OCI-M1 (cell line): Measurements from ENCODE around the gene POLR3H.

Source experiments
- DNase-seq: peaks from one replicate; lab custom pipeline; 2025; lab: John Stamatoyannopoulos, UW

Gene POLR3H

DNA sequence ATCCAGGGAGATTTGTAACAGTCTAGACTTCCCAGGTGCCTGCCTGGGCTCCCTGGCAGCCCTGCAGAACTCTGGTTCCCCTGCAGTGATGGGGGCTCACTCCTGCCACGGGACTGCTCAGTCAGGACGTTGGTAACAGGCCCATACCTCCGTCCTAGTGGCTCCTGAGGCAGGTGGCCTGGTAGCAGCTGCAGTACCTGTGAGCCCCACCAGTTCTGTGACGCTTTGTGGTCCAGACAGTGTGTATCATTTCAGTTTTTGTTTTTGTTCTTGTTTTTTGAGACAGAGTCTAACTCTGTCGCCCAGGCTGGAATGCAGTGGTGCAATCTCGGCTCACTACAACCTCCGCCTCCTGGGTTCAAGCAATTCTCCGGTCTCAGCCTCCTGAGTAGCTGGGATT lies 27.8 kb downstream of the POLR3H start:
- DNase-seq, result no peak

DNA sequence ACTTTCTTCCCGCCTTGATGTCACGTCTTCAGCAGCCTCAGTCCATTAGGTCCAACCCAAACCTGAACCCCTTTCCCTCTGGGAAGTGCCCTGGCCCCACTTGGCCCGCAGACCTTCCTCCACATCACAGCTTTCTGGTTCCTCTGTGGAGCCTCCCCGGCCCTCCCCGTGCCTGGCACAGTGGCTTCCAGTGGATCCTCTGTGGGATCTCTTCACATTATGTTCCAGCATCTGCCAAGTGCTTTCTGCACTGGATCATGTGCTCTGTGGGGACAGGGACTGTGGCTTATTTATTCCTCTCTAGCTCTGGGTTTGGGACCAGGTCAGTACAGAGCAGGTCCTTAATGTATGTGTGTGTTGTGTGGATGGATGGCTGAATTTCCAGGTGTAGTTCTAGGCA lies 30.9 kb downstream of the POLR3H start:
- DNase-seq, result no peak

DNA sequence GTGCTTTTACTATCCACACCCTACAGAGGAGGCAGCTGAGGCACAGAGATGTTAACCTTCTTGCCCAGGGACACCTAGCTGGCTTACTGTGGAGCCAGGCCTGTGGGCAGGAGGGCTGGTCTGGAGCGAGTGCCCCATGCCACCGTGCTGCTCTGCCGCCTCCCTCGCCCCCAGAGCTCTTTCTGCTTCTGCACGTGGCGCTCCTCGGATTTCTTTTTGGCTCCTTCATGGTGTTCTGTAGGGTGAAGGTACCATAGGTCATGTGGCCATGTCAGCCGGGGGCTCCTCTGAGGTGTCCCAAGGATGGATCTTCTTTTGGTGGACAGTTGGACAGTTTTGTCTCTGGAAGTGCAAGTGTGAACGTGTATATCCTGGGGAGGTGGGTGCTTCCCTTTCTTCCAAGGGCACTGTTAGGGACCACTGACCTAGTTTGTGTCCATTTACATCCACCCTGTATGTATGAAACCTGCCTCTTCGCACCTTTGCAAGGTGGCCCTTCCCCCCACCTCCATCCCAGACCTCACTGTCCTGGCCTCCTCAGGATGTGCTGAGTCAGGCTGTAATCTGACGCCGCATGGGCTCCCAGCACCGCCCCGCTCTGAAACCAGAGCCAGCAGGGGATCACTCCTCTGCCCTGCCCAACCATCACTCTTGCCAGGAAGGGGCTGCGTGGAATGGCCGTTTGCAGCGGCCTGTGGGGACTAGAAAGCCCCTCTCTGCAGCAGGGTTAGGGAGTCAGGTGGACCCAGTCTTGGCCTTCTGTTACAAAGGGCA lies 31.7 kb downstream of the POLR3H start:
- peak; percentile 81 for DNase-seq

DNA sequence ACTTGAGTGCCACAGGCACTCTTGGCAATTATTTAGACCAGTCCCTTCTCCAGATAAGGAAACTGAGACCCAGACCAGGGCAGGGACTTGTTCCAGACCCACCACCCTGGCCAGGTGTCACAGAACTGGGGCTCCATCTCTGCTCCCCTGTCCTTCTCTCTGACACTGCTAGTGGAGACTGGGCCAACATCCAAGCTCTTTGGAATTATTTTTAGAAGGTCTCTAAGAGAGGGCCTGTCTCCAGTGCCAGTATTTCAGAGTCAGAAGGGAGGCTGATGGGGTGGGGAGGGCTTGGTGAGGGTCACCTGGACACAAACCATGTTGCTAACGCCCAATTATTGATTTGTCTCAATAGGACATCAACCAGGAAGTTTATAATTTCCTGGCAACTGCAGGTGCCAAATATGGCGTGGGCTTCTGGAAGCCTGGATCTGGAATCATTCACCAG lies 32.7 kb downstream of the POLR3H start:
- DNase-seq, result no peak

DNA sequence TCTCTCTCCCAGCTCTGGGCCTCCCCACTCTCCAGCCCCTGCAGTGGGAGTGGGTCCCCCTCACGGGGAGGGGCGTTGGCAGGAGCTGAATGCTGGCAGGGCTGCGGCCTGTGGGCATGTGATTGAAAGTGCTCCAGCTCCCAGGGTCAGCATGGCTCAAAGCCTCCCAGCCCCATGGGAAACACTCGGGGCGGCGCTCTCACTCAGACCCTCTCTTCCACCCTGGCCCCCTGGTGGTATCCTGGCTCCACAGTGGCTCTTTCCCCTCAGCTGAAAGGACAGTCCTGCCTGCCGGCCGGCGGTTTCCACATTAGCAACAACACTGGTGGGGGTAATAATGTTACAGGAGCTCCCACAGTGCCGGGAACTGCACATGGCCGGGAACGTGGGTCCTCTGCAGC lies 35.5 kb downstream of the POLR3H start:
- no peak for DNase-seq

DNA sequence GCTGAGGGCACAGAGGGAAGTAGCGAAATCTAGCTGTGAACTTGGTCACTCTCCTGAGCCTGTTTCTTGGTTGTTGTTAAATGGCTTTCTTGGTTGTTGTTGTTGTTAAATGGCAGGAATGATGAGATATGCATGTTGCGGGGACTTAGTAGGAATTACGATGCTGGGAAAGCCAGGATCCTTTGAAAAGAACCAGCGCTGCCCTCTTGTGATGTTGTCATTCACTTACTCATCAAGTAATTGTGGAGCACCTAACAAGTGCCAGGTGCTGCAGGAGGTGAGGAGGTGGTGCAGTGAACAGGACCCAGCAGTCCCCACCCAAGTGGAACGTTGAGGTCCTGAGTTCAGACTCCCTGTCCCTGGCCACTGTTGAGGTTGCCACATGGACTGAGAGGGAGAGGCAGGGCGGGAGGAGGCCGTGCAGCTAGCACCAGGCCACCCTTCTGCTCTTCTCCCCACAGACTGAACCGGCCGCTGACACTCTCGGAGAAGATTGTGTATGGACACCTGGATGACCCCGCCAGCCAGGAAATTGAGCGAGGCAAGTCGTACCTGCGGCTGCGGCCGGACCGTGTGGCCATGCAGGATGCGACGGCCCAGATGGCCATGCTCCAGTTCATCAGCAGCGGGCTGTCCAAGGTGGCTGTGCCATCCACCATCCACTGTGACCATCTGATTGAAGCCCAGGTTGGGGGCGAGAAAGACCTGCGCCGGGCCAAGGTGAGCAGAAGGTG lies 36.8 kb downstream of the POLR3H start:
- DNase-seq, result no peak

DNA sequence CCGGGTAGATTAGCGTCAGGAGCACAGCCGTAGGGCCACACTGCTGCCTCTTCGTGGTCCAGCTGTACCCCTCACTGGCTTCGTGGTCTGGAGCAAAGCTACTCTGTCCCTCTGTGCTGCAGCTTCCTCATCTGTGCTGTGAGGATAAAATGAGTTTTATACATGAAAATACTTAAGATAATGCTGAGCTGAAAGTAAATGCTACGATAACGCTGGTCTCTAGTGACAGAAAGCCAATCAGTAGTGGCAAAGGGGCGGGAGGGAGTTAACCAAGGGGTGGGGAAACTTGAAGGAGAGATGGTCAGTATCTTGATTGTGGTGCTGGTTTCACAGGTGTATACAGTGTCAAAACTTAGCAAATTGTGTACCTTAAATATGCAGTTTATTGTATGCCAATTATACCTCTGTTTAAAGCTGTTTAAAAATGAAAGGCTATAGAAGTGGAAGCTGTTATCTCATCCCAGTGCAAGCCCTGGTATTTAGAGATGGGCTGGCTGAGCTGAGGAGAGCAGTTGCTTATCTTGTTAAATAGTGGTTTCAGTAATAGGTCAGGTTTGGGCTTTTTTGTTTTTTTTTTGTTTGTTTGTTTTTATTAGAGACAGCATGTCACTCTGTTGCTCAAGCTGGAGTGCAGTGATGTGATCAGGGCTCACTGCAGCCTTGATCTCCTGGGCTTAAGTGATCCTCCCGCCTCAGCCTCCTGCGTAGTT lies 38.6 kb downstream of the POLR3H start:
- DNase-seq, result peak; percentile 39

DNA sequence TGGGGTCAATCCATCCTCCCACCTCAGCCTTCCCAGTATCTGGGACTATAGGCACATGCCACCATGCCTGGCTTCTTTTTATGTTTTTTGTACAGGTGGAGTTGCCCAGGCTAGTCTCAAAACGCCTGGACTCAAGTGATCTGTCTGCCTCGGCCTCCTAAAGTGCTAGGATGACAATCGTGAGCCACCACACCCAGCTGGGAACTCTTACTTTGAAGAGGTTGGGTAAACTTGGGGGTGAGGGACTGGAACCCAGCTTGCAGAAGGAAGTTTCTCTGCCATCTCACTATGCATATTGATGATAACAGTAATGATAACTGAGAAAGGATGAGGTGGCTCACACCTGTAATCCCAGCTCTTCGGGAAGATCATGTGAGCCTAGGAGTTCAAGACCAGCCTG lies 39.5 kb downstream of the POLR3H start:
- no peak for DNase-seq

DNA sequence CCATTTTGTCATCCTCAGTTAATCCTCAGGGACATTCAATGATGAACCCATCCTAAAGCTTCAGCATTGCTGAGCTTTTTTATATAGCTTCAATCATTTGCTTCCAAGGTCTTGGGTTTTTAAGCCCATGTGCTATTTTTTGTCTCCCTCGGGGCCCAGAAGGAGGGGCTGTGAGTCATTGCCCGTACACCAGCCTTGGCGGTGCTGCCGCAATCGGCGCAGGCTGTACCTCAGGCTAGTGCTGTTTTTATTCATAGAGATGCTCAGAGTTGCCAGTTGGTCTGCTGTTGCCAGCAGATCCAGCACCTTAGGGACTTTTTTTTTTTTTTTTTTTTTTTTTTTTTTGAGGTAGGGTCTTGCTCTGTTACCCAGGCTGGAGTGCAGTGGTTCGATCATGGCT lies 39.9 kb downstream of the POLR3H start:
- no peak for DNase-seq

DNA sequence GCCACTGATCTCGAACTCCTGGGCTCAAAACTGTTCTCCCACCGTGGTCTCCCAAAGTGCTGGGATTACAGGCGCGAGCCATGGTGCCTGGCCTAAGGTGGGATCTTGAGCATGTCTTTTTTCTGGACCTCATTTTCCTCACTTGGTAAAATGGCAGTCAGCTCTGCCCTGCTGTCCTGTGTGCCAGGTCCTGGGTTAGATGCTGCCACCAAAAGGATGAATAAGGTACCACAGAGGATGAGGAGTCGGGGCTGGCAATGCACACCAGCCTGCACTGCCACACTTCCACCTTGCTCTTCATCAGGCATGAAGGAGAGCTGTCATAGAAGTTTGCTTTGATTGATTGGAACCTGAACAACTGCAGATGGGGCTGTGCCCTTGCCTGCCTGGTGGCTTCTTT lies 43.1 kb downstream of the POLR3H start:
- DNase-seq, result peak; percentile 14

DNA sequence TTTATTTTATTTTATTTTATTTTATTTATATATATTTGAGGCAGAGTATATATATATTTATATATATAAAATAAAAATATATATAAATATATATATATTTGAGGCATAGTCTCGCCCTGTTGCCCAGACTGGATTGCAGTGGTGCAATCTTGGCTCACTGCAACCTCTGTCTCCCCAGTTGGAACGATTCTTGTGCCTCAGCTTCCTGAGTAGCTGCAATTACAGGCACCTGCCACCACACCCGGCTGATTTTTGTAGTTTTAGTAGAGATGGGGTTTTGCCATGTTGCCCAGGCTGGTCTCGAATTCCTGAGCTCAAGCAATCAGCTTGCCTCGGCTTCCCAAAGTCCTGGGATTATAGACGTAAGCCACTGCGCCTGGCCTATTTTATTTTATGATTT lies 44.0 kb downstream of the POLR3H start:
- no peak for DNase-seq

DNA sequence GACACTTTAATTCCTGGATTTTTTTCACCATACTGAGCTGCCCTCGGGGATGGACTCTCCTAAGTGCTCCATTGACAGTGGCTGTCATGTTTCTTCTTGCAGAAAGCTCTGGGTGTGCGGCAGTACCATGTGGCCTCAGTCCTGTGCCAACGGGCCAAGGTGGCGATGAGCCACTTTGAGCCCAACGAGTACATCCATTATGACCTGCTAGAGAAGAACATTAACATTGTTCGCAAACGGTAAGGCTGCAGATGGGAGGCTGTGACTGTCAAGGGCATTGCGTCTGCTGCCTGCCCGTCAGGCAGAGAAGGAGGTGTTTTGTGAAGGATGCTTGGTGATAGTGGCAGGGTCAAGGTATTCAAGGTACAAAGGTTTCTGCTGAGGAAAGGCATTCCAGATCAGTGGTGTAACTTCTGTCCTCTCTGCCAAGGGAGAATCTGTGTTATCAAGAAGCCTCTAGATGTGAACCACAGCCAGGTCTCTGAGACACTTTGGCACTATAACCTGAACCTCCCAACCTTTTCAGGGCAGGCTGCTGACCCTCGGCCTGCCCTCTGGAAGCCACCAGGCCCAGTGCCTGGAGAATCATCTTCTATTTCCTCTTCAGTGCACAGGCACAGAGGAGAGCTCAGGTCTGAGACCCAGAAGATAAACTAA lies 44.5 kb downstream of the POLR3H start:
- no peak for DNase-seq

DNA sequence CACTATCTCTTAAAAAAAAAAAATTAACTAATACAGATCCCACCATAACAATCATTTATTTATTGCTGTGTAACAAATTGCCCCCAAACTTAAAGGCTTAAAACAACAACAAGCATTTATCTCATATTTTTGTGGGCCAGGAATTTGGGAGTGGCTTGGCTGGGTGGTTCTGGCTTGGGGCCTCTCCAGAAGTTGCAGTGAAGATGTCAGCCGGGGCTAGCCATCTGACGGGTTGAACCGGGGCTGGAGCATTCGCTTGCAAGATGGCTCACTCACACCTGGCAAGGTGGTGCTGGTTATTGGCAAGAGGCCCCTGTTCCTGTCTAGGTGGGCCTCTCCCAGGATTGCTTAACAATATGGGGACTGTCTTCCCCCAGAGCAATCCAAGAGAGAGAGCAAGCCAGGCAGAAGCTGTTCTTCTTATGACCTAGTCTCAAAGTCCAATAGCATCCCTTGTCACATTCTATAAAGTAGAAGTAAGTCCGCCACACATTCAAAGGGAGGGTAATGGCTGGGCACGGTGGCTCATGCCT lies 45.9 kb downstream of the POLR3H start:
- DNase-seq, result no peak

DNA sequence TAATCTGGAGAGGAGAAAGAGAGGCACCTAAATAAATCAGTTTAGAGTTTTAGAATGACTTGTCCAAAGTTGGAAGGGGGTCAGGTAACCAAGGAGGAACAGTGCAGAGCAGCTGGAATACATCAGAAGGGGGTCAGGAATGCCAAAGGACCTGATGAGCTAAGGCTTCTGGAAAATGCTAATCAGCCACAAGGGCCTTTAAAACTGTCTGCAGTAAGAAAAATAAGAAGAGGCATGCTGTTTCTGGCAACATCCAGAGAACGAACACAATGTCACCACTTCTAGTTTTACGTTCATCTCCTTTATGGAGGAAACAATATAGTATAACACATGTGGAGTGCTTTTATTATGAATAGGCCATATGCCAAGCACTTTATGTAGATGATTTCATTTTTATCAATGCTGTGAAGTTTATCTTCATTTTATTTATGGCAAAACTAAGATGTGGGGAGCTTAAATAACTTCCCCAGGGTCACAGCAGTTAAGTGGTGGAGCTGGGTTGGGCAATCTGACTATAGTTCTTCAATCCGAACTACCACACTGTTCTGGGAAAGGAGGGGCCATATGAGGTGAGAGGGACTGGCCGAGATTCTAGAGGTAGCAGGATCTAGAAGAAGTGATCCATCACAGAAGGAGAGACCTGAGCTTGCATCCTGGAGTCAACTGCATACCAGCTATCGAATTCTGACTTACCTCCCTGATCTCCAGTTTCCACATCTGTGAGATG lies 52.7 kb downstream of the POLR3H start:
- DNase-seq, result no peak

DNA sequence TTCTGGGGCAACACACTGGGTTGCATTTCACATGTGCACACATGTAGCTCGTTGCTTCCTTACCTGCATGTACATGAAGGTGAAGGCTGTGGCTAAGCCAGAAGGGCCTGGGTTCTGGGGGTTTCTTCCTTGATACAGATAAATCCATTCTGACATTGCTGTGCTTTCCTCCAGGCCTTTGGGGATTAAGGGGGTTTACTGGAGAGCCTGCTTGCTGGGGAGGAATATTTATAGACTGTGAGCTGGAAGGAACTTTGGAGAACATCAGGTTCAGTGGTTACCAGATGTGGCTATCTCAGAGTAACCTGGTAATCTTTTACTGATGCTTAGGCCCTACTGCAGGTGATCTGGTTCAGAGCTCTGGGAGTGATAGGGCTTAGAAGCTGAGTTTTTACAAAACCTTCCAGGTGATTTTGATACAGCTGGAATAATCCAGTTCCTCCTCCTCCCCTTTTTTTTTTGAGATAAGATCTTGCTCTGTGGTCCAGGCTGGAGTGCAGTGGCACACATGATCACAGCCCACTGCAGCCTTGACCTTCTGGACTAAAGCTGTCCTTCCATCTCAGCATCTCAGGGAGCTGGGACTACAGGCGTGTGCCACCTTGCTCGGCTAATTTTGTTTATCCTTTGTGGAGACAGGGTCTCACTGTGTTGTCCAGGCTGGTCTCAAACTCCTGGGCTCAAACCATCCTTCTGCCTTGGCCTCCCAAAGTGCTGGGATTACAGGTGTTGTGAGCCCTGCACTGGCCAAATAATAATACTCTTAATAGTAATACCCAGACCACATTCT lies 55.5 kb downstream of the POLR3H start:
- DNase-seq, result no peak

DNA sequence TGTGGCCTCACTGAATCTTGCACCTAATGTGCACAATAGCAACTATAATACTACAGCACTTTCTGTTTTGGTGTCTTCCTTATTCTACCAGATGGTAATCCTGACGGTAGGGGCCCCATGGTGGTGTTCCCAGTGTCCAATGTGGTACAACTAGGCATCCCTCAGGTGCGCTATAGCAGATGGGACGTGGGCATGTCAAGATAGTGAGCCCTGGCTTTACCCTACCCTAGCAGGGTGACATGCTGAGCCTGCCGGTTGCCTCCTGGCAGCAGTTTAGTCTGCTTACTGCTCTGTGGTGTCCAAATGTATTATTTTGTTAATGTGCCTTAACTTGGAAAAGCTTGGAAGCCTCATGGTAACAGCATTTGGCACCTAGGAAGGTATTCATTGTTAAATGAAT lies 56.2 kb downstream of the POLR3H start:
- no peak for DNase-seq

DNA sequence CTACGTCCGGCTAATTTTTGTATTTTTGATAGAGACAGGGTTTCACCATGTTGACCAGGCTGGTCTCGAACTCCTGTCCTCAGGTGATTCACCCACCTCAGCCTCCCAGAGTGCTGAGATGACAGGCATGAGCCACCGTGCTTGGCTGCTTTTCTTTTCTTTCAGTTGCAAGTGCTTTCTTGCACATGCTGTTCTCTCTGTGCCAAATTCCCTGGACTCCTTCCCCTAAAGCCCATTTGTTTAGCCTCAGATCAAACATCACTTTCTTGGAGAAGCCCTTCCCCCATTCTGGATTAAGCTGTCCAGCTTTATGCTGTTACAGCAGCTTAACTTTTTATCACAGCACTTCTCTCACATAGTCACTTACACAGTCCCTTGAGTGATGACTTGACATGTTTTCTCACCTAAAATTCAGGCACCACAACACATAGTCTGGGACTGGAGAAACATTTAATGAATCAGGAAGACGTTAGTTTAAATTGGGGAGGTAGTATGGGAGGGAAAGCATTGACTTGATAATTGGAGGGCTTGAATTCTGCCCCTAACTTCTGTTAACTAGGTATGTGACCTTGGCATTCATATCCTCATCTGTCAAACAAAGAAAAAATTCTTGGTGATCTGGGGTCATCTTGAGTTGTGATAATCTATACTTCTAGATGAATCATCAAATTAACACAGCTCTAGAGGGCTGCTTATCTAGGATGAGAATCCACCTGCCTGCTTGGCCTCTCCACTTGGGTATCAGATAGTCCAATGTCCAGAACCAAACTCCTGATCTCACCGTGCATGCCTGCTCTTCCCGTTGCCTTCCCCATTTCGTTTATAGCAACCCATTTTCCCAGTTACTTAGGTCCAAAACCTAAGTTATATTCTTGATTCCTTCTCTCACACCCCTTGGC lies 57.0 kb downstream of the POLR3H start:
- DNase-seq, result no peak

DNA sequence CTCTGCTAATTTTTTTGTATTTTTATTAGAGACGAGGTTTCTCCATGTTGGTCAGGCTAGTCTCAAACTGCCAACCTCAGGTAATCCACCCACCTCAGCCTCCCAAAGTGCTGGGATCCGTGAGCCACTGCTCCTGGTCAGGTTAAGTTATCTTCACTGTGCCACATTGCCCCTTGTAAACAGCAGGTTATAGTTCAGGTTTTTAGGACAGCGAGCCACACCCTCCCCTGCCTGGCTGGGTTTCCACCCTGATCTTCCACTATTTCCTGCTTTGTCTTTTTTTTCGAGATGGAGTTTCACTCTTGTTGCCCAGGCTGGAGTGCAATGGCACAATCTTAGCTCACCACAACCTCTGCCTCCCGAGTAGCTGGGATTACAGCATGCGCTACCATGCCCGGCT lies 59.2 kb downstream of the POLR3H start:
- DNase-seq, result no peak

DNA sequence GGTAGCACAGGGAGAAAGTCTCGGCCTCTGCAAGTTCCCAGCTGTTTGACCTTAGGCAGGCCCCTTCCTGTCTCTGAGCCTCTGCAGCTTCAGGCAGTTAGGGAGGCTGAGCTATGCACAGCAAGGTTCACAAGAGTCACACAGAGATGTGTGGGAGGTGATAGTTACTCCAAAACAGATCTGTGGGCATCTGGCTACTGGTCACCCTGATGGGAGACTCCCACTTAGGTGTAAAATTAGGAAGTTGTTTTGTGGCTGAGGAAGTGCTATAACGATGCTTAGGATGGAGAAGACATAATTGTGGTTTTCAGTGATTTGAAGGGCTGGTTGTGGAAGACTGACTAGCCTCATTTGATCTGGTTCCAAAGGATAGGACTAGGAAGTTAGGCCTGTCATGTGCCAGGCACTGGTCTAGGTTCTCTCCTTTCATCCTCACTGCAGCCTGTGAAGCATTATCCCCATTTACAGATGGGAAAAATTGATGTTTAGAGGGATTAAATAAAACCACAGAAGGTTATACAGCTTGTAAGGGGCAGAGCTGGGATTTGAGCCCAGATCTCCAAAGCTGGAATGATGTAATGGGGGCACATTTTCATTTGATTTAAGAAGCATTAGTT lies 61.8 kb downstream of the POLR3H start:
- peak; percentile 56 for DNase-seq
